Limb (tissue), 2 donors: ENCODE measurements around the gene PPRC1.

Source experiments
- DNase-seq, 2 donors: peaks; one replicate each; pipeline ENCODE4 v3.0.0-alpha.2; 2016; ENCODE audit errors: extremely low spot score in 2 of 2

Gene PPRC1, protein sequence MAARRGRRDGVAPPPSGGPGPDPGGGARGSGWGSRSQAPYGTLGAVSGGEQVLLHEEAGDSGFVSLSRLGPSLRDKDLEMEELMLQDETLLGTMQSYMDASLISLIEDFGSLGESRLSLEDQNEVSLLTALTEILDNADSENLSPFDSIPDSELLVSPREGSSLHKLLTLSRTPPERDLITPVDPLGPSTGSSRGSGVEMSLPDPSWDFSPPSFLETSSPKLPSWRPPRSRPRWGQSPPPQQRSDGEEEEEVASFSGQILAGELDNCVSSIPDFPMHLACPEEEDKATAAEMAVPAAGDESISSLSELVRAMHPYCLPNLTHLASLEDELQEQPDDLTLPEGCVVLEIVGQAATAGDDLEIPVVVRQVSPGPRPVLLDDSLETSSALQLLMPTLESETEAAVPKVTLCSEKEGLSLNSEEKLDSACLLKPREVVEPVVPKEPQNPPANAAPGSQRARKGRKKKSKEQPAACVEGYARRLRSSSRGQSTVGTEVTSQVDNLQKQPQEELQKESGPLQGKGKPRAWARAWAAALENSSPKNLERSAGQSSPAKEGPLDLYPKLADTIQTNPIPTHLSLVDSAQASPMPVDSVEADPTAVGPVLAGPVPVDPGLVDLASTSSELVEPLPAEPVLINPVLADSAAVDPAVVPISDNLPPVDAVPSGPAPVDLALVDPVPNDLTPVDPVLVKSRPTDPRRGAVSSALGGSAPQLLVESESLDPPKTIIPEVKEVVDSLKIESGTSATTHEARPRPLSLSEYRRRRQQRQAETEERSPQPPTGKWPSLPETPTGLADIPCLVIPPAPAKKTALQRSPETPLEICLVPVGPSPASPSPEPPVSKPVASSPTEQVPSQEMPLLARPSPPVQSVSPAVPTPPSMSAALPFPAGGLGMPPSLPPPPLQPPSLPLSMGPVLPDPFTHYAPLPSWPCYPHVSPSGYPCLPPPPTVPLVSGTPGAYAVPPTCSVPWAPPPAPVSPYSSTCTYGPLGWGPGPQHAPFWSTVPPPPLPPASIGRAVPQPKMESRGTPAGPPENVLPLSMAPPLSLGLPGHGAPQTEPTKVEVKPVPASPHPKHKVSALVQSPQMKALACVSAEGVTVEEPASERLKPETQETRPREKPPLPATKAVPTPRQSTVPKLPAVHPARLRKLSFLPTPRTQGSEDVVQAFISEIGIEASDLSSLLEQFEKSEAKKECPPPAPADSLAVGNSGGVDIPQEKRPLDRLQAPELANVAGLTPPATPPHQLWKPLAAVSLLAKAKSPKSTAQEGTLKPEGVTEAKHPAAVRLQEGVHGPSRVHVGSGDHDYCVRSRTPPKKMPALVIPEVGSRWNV (N-terminal part only)

DNA sequence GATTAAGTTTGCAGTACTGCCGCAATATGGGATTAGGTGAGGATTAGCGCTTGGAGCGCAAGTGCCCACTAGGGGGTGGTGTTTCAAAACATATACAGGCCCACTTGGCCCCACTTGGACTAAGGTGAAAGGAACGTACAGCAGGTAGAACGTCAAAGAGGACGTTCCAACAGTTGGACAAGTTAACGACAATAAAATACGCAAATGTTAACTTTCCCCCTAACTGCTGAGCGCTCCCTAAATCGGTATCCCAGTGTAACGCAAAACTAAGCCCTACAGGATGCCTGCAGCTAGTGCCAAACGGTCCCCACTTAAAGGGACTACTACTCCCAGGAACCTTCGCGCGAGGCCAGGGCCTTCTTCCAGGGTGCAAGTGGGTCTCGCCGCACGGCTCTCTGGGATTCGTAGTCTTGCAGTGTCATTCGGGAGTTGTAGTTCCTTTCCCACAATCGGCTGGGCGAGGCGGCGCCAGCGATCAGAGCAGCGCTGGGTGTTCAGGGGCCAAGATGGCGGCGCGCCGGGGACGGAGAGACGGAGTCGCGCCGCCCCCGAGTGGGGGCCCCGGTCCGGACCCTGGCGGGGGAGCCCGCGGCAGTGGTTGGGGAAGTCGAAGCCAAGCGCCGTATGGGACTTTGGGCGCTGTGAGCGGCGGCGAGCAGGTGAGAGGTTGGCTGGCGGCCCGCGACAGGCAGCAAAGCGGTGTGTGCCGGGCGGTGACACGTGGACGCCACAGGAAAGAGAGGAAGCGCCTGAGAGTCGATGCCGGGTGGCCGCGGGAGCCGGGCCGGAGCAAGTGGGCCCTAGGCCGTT is at the start of gene PPRC1:
Gene PPRC1, plus strand, starts transcription at position 478 of the 810 bp plus-strand sequence. Its CDS starts 29 bp downstream, at position 507.
- DNase-seq = peak; percentile 97 to 100

DNA sequence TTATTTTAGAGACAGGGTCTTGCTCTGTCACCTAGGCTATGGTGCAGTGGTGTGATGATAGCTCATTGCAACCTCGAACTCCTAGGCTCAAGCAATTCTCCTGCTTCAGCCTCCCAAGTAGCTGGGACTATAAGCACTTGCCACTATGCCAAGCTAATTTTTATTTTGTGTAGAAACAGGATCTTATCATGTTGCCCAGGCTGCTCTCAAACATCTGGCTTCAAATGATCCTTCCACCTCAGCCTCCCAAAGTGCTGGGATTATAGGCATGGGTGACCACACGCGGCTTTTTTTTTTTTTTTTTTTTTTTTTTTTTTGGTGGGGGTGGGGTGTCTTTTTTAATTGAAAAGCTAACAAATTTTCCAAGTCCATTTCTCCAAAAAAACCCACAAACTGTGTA is 49.3 kb upstream of the PPRC1 start:
- no peak for DNase-seq

DNA sequence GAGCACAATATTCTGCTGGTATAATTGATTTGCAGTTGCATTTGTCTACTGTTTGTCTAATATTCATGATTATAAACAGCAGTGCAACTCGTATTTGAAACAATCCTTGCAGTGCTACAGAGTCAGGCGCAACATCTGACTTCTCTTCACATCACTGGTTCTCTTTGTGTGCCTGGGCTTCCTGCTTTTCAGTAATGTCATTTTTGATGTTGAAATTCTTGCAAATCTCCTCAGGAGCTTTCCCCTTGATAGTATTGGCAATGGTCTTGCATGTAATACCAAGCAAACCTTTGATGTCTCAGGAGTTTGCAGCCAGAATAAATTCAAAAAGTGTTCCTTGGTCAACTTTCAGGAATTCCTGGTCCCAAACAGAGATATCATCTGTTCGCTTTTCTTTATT is 47.5 kb upstream of the PPRC1 start:
- no peak for DNase-seq

DNA sequence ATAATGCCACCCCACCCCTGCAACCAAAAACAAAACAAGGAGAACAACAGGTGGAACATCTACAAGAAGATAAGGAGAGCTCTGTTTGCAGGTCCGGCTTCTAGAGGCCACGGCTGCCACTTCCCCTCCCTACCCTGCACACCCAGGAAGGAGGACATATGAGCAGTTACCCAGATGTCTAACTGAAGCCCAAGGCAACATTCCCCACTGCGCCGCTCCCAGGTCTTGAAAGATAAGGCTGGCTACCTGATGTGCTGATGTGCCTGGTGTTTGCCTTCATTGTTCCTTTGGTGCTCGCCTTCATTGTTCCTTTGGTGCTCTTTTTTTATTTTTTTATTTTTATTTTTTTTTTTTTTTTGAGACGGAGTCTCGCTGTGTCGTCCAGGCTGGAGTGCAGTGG is 46.6 kb upstream of the PPRC1 start:
- no peak for DNase-seq

DNA sequence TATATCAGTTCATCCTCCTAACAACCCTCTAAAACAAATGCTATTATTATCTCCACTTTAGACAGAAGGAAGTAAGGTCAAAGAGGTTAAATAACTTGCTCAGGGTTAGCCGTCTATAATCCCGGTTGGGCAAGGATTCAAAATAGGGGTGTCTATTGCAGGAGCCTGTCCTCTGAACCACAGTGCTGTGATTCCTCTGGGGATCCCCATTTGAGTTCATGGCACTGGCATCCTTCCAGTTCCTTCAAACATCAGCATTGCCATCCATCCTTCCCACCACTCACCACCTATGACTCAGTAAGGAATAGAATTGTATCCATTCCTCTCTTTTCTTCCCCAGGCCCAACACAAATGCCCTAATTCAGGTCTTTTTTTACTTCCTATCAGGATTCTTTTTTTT is 42.1 kb upstream of the PPRC1 start:
- no peak for DNase-seq

DNA sequence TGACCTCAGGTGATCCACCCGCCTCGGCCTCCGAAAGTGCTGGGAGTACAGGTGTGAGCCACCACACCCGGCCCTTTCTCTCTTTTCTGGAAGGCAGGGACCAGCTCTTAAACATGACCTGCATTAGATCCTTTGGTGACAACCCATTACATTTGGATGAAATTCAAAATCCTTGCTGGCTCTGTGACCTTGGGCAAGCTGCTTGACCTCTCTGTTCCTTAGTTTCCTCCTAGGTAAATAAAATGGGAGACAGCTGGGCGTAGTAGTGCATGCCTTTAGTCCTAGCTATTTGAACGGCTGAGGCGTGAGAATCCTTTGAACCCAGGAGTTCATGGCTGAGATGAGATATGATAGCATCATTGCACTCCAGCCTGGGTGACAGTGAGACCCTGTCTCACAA is 36.4 kb upstream of the PPRC1 start:
- DNase-seq = no peak

DNA sequence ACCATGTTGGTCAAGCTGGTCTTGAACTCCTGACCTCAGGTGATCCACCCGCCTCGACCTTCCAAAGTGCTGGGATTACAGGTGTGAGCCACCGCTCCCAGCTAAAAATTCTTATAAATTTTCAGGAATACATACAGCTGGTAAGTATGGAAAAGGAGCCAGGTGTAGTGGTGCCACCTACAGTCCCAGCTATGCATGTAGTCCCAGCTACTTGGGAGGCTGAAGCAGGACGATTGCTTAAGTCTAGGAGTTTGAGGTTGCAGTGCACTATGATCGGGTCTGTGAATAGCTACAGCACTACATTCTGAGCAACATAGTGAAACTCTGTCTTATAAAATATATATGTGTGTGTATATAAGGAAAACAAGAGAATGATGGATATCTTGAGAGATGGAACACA is 31.7 kb upstream of the PPRC1 start:
- no peak for DNase-seq

DNA sequence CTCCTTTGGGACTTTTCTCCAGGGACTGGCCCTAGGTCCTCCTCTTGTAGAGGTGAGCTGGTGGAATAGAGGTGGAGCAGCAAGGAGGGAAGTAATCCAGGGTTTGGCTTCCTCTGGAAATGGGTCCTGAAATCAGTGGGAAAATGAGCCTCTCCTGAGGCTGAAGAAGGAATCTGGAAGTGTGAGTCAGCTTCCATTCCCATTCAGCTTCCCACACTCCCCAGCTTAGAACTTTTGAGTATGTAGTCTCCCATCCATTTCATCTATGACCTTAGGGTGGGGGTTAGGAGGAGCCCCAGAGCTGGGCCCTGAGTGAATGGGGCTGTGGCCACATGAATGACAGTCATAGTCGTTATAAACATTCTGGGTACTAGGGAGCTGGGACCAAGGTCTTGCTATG is 30.4 kb upstream of the PPRC1 start:
- DNase-seq = no peak

DNA sequence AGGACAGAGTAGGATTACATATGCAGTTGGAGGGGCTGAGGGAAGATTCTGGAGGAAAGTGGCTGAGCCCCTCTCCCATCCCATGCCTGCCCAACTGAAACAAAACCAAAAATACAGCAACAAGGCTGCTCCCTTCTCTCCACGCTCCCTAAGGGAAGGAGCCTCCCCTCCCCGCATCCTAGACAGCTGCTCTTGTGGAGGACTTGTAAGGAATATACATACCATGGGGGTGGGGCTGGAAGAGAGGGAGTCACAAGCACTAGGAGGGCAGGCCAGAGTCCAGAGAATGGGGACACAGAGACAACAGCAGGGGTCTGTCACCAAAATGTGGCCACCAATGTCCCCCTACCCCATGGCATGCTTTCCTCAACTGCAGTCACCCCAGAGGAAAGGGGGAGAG is 25.8 kb upstream of the PPRC1 start:
- no peak for DNase-seq

DNA sequence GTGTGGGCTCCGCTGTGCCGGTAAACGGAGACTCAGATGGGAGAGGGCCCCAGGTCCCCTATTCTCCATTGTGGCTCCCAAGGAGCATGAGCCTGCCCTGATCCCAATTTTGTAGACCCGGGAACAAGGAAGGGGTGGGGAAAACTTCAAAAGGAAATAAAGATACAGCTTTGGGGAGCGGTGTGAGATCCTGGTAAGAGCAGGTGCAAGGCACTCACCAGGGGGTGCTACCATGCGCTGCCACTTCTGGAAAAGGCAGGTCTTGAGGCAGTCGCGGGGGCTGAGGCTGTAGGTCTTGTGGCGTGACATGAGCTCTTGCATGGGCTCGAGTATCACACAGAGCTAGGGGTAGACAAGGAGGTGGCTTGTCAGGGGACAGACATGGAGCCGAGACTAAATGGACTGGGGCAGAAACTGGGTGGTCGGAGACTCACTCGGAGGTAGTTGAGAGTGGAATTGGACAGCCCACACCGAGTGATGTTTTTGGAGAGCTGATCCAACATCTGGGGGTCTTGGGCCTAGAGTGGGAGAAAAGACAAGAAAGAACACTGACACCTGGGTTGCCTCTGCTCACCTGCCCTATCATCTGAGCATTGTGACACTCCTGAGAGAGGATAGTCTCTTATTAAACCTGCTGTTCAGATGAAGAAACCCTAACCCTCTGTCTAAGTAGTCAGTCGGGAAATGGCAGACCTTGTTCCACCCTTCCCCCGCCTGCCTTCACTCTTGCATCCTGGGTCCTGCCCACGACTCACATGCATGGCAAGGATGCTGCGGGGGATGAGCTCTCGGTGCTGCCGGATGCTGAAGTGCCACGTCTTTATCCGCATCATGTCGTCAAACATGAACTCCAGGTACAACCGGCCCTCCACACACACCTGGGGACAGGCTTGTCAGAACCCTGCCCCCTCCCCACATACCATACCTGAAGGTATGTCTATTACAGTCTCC is 23.4 kb upstream of the PPRC1 start:
- DNase-seq = no peak

DNA sequence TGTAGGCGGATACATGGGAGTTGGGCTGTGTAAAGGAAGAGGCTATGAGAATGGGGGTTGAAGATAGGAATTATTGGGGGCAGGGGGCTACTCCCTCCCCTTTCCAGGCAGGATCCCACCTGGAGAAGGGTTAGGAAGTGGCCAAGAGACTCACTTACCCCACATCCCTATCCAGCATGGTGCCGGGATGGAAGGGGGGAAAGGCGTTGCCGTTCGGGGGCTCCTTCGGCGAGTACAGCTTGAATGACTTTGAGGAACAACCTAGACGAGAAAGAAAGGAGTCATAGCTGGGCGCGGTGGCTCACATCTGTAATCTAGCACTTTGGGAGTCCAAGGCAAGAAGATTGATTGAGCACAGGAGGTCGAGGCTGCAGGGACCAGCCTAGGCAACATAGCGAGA is 21.6 kb upstream of the PPRC1 start:
- DNase-seq = no peak

DNA sequence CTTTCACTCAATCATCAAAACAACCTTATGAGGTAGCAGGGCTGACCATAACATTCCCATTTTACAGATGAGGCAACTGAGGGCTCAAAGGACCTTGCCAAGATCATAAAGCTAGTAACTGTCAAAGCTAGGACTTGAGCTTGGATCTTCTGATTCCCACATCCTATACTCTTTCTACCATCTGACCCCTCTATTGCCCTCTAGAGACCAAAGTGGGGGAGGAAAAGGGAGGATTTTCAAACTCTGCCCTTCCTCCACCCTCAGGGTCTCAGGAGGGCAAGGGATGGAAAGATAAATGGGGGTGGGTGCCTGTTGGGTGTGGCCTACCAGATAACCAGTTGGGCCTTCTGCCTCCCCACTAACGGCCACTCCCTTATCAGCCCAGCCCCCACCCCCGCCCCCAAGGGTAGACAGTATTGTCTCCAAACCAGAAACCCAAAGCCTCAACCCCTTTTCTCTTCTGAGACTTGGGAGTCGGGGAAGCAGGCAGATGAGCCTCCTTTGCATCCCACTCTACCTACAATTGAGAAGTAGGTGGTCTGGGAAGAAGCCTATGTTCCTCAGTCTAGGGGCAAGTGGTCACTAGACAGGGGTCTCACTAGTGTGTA is 20.5 kb upstream of the PPRC1 start:
- no peak for DNase-seq

DNA sequence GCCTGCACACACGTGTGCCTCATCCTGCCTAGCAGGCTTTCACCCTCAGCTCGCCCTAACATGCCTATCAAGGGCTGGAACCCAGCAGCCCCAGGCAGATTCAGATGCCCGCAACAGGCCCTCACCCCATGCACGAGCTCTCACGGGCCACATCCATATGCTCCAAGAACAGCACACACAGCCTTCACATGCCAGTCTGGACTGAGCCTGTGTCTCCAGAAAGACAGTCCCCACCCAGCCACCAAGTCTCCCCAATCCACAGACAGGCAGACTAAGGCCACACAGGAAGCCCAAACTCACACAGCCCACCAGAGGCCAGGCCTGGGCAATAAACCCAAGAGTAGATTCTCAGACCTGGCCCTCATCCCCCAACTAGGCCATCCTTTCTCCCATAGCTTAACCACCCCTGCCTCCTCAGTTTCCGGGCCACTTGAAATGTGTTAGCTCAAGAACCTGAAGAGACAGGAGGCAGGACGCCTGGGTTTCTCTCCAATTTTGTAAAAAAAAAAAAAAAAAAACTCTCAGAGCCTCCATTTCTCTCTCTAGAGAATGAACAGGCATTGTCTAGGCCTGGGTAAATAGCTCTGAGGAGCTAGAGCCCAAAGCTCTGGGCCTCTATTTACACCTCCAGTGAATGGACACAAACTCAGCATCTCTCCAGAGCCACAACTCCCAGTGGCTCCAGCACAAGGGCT is 19.4 kb upstream of the PPRC1 start:
- no peak for DNase-seq

DNA sequence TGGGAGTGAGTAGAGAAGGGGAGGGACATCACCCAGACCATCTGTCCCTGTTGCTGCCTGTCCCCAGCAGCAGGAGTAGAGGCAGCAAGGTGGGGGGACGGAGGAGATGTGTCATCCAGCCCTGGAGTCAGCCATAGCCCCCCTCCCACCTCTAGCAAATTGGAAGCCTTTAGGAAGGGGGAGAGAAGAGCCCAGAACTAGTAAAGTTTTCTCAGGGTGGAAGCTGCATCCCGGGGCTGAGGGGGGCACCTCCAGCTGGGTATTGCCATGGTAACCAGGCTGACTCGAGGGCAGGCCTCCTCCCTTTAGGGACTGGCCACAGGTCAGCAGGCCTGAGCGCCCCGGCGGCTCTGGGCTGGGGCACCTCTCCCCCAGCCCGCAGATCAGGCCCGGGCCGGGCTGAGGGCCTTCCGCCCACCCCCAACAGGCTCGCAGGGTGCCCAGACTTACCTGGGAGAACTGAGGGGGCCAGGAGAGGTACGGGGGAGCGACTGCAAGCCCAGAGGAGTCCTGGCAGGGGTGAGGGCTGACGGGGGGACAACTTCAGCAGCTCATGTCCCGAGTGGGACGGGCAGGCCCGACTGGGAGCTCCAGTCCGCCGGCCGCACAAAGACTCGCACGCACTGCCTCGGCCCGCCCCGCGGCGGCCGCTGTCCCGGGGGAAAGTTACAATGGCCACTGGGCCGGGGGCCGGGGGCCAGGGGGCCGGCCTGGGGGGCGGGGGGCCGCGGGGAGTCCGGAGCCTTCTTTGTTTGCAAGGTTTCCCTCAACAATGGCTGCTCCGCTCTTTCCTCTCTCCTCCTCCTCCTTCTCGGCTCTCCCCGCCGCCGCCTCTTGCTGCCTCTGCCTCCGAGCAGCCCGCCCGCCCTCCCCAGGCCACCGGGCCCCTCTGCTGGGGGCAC is 18.6 kb upstream of the PPRC1 start:
- DNase-seq = peak in 1 of 2 donors; percentile 51

DNA sequence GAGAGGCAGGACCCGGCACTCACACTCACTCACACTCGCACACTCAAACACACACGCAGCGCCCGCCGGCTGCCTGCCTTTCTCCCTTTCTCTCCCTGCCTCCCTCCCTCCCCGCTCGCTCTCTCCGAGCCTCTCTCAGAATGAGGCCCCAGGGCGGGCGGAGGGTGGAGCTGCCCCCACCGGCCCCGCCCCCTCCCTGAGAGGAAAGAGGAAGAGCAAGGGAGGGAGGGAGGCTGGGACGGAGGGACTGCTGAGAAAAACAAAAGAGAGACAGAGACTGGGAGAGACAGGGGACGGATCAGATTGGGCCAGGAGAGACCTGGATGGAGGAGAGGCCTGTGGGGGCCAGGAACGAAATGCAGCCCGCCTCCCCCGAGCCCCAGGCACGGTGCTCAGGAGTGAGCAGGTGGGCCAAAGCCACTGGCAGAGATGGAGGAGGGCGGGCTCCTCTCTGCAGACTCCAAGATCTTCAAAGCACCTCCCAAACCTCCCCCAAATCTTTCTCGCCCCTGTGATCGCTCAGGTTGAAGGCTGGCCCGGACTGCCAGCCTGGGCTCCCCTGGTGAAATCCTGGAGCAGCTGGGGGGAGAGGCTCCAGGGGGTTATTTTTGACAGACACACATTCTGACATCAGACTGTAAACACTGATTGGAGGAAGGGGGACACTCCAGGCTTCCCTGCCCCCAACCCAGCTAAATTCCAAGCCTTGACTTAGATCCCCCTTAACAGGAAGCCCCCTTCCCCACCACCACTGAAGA is 17.8 kb upstream of the PPRC1 start:
- DNase-seq = peak; percentile 88 to 92

DNA sequence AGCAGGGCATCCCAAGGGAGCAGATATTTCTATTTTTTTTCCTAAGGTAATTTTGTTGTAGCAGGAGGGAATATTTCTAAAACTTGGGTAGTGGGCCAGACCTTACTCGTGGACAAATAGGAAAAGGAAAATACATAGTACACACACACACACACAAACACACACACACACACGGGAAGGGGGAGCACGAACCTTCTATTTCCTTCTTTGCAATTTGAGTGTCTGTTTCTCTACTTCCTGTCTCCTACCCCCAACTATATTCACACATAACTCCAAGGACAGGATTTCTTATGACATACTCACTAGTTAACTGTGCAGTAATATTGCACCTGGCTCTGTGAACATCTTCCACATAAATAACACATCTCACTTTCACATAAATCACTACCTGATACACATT is 17.1 kb upstream of the PPRC1 start:
- no peak for DNase-seq

DNA sequence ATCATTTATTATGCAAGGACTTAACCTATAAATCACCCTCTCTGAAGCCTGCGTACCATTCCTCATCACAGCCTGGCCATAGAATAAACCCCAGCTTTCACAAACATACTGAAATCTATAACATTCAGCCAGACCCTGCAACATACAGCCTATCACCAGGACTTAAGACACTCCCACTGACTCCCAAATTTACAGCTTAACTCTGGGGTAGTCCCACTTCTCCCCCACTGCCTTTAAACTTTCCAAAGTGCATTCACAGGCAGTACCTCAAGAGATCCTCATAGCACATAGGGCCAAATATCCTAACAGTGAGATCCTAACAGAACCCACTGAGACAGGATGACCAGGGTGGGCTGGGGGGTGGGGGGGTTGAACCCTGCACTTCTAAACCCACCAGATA is 16.2 kb upstream of the PPRC1 start:
- DNase-seq = no peak
